Skin epidermis (tissue), 12 donors: ENCODE measurements around the gene TRIM37.
"Not testable (repeated sequence)": the region's sequence is repeated elsewhere in the genome, so short reads cannot be mapped to it uniquely, and the experiment has no call there.

Experiments used
- H3K27ac ChIP-seq, 21 experiments: fragments of 200-600 bp; sonication (generic) in 11 of 21; one replicate each; pipeline ENCODE4 v1.5.0; 2020; ENCODE audit warnings: mild to moderate bottlenecking in 3 of 21, inconsistent platforms in 2 of 21, moderate library complexity in 2 of 21
- H3K4me3 ChIP-seq, 7 experiments: fragments of 200-600 bp; sonication (generic) in 2 of 7; one replicate each; pipeline ENCODE4 v1.5.0; 2020; ENCODE audit warnings: inconsistent platforms in 2 of 7, mild to moderate bottlenecking in 2 of 7, moderate library complexity in 1 of 7

TRIM37 gene

DNA sequence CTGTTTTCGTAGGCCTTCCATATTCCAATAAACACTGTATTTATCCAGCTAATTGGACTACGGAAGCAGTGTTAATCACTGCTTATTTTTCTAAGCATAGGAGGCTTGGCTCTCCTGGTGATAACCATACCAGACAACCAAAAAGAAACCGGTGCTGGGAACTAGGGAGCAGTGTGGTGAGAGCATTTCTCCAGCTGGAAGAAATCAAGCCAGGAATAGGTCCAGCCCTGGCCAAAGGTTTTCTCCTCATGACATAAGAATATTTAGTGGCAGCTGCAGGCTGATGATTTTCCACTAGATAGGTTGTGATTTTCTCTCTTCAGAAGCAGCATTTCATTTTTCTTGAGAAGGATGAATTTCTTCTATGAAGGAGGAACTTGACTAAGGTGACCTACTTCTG, 141.5 kb downstream of the TRIM37 start:
- Histone ChIP-seq H3K27ac (no peak overlapping the region), H3K4me3 (no peak overlapping the region)

DNA sequence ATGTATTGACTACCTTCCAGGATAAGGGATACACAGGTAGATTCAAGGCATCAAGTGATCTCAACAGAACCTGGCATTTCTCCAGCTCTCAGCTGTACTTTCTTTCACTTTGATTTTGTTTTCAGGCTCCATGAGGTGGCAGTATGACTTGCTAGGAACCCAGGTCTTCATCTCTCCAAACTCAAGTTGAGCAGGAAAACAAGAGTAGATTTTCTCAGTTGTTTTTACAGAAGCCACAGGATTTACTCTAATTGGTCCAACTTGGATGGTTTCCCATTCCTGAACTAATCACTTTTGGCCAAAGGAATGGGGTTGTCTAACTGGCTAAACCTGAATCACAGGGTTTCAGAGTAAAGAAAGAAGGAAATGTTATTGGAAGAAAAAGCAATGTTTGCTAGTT, 146.6 kb downstream of the TRIM37 start:
- Histone ChIP-seq H3K4me3 (no peak overlapping the region), H3K27ac (no peak overlapping the region)

DNA sequence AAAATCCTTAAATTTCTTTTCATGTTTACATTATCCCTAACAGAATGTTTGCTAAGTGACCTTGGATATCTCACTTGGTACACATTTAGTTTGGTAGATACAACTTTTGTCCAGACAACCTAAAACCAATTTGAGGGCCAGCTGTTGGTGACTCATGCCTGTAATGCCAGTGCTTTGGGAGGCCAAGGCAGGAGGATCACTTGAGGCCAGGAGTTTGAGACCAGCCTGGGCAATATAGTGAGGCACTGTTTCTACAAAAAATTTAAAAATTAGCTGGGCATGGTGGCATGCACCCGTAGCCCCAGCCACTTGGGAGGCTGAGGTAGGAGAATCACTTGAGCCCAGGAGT, 149.0 kb downstream of the TRIM37 start:
- H3K27ac ChIP-seq, H3K4me3 ChIP-seq: not testable (repeated sequence)

DNA sequence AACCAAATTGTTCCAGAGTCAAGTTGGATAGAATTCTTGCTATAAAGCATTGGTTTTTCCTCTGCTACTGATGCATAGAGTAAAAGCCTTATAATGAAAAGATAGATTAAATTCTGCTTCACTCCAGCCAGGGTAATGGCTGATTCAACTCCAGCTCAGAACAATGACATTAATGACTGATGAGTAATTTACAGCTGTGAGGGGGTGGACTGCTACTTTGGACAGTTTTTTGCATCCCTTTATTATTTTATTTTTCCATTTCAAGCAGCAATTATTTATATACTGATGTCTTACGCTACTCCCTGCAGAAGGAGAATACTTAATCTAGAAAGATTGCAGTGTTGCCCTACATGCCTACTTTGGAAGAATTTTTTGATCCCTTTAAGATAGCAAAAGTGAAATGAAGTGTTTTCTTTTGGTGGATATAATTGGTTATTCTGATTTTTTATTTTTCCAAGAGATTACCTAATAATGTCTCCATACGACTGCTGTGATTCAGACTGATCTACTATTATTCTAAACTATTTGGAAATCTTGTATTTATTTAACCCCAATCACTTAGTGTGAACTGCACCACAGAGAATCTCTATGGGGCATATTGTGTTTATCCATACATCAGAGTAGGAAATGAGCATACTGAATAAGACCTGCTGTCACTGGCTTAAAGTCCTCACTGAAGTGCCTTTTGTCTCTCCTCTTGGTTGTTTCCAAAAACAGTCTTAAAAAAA, 149.5 kb downstream of the TRIM37 start:
- no peak overlapping the region for H3K4me3 ChIP-seq
- H3K27ac ChIP-seq = no peak overlapping the region

DNA sequence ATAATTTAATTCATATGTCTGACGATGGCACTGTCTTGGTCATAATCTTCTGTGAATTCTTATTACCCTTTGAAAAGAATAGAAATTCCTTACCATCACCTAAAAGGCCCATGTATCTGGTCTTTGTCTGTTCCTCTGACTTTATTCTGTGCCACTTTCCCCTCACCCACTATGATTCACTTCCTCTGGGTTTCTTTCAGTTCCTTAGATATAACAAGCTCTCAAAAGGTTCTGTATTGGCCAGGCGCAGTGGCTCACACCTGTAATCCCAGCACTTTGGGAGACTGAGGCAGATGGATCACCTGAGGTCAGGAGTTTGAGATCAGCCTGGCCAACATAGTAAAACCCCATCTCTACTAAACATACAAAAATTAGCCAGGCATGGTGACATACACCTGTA, 152.3 kb downstream of the TRIM37 start:
- H3K4me3 ChIP-seq, H3K27ac ChIP-seq: not testable (repeated sequence)

DNA sequence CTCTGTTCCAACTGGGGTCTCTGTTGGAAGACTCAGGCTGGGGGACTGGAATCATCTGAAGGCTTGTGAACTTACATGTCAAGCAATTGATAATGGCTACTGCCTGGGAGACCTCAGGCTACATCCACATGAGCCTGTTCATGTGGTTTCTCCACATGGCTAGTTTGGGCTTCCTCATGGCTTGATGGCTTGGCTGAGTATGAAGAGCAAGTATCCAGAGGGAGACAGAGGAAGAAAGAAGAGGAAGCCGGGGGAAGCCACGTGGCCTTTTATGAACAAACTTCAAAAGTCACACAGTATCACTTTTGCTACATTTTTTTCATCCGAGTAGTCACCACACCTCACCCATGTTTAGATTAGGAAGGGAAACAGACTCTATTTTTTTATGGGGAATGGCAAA, 158.9 kb downstream of the TRIM37 start:
- Histone ChIP-seq H3K27ac (no peak overlapping the region), H3K4me3 (no peak overlapping the region)

DNA sequence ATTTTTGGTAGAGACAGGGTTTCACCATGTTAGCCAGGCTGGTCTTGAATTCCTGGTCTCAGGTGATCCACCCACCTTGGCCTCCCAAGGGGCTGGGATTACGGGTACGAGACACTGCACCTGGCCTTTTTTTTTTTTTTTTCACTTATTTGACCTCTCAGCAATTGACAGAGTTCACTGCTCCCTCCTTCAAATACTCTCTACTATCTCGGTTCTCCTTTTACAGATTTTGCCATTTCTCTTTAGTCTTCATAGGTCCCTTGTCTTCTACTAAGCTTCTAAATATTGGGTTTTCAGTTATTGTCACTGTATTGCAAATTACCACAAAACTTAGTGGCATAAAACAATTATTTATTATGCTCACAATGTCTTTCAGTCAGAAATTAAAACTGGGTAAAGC, 159.3 kb downstream of the TRIM37 start:
- no peak overlapping the region for H3K4me3 ChIP-seq

DNA sequence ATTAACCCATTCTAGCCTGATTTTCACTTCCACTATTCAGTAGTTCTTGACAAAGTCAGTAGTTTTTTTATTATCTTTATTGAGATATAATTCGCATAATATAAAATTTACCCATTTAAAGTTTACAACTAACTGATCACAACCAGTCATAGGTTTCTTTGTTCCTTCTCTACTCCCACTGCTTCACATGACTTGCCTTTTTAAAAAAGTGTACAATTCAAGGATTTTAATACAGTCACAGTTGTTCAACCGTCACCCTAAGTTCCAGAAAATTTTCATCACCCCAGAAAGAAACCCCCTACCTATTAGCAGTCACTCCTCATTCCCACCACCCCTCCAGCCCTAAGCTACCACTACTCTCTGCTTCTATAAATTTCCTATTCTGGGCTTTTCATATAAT, 162.5 kb downstream of the TRIM37 start:
- no peak overlapping the region for H3K27ac ChIP-seq

More for the DNA sequence above, 159.3 kb downstream of the TRIM37 start:
- no peak overlapping the region for H3K27ac ChIP-seq

DNA sequence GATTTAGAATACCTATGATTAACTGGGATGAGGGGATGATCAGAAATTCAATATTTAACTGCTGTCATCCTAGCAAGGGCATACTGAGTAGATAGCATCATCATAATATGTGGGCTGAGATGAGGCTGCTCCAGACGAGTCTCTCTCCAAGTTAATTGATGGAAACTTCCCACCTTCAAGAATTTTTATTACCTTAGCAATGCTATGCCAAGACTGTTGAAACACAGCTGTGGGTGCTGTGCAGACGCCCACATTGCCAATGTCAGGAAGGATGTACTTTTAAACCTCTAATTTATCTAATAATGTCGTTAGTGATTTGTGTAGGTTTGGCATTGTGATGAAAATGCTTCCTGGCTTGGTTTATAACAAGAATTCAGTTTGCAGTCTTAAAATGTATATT, 170.4 kb downstream of the TRIM37 start:
- no peak overlapping the region for H3K27ac ChIP-seq
- H3K4me3 ChIP-seq = no peak overlapping the region

More for the DNA sequence above, 162.5 kb downstream of the TRIM37 start:
- no peak overlapping the region for H3K4me3 ChIP-seq

DNA sequence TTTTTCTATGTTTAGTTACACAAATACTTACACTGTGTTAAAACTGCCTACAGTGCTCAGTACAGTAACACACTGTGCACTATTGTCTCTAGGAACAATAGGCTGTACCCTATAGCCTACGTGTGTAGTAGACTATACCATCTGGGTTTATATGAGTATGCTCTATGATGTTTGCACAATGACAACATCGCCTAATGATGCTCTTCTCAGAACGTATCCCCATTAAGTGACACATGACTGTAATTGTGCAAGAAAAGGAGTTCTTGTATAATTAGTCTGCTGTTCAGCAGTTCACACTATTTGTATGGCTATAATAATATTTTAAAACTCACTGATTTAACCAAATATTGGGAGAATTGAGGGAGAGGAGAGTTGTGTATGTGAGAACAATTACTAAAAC, 173.7 kb downstream of the TRIM37 start:
- H3K4me3 ChIP-seq = no peak overlapping the region
- no peak overlapping the region for H3K27ac ChIP-seq
